ENCODE data around the gene IQSEC1. TPM values are rescaled to one million over a fixed set of nuclear protein-coding genes. Genes with fewer than 3 reads are reported as not detected.

Gene IQSEC1
- total RNA-seq, 1 experiment from 2014 or later = 13.0 TPM

- no peak for TF ChIP-seq EZH2 (IDR thresholded peaks at IDR 0.05; ENCODE audit: borderline replicate concordance, low read depth, low read length, poor library complexity, severe bottlenecking)
- TF ChIP-seq CTCF (conservative IDR thresholded peaks at IDR 0.05; ENCODE audit: low read depth, low read length) = no peak
Measured at GRCh38 chr3:13079510-13079909, 6.3 kb upstream of the IQSEC1 start.

GRCh38 chr3:13079051-13079450, 5.8 kb upstream of the IQSEC1 start:
- ChIA-PET CTCF (no interaction called here), POLR2A (ENCODE audit: low non-redundant PET) (no interaction called here)
- Histone ChIP-seq H3K4me1 (ENCODE audit: insufficient read depth, low read length, poor library complexity, severe bottlenecking) (no peaks in the 10 kb centered on the region), H3K4me3 (ENCODE audit: low read depth, low read length, poor library complexity, severe bottlenecking) (no peak overlapping the region), H3K27ac (ENCODE audit: low read depth, low read length, poor library complexity, severe bottlenecking) (no peak overlapping the region), H3K27me3 (replicated peaks; ENCODE audit: insufficient read depth, low read depth, low read length, poor library complexity) (peaks cover 38% of the 10 kb centered on the region), H3K36me3 (ENCODE audit: insufficient read depth, low read length, poor library complexity, severe bottlenecking) (no peaks in the 10 kb centered on the region), H3K9me3 (ENCODE audit: low read depth, low read length, poor library complexity, severe bottlenecking) (no peaks in the 10 kb centered on the region)
- DNase-seq (ENCODE audit: low spot score) = no peak
- intact Hi-C loops (cut with micrococcal nuclease; ENCODE audit: unreplicated experiment) = no loop called here
- no peak for TF ChIP-seq EZH2 (IDR thresholded peaks at IDR 0.05; ENCODE audit: borderline replicate concordance, low read depth, low read length, poor library complexity, severe bottlenecking)
- BruUV-seq (replicated peaks) = no TSS peak

More at GRCh38 chr3:13079510-13079909, 6.3 kb upstream of the IQSEC1 start:
- no peaks in the 10 kb centered on the region for H3K9me3 ChIP-seq (ENCODE audit: low read depth, low read length, poor library complexity, severe bottlenecking)
- no TSS peak for BruUV-seq (replicated peaks)
- DNase-seq (ENCODE audit: low spot score) = no peak
- ChIA-PET CTCF (no interaction called here), POLR2A (ENCODE audit: low non-redundant PET) (no interaction called here)
- H3K36me3 ChIP-seq (ENCODE audit: insufficient read depth, low read length, poor library complexity, severe bottlenecking) = no peaks in the 10 kb centered on the region
- H3K4me1 ChIP-seq (ENCODE audit: insufficient read depth, low read length, poor library complexity, severe bottlenecking) = no peaks in the 10 kb centered on the region
- peaks cover 34% of the 10 kb centered on the region for H3K27me3 ChIP-seq (replicated peaks; ENCODE audit: insufficient read depth, low read depth, low read length, poor library complexity)
- H3K4me3 ChIP-seq (ENCODE audit: low read depth, low read length, poor library complexity, severe bottlenecking) = no peak overlapping the region
- H3K27ac ChIP-seq (ENCODE audit: low read depth, low read length, poor library complexity, severe bottlenecking) = no peak overlapping the region
- intact Hi-C loops (cut with micrococcal nuclease; ENCODE audit: unreplicated experiment) = no loop called here

GRCh38 chr3:13078163-13078905, 5.1 kb upstream of the IQSEC1 start:
- no peak overlapping the region for H3K4me3 ChIP-seq (ENCODE audit: low read depth, low read length, poor library complexity, severe bottlenecking)
- DNase-seq (ENCODE audit: low spot score) = no peak
- intact Hi-C loops (cut with micrococcal nuclease; ENCODE audit: unreplicated experiment) = no loop called here
- H3K36me3 ChIP-seq (ENCODE audit: insufficient read depth, low read length, poor library complexity, severe bottlenecking) = no peaks in the 10 kb centered on the region
- H3K27me3 ChIP-seq (replicated peaks; ENCODE audit: insufficient read depth, low read depth, low read length, poor library complexity) = peaks cover 46% of the 10 kb centered on the region
- no peaks in the 10 kb centered on the region for H3K9me3 ChIP-seq (ENCODE audit: low read depth, low read length, poor library complexity, severe bottlenecking)
- no peaks in the 10 kb centered on the region for H3K4me1 ChIP-seq (ENCODE audit: insufficient read depth, low read length, poor library complexity, severe bottlenecking)
- BruUV-seq (replicated peaks) = no TSS peak
- H3K27ac ChIP-seq (ENCODE audit: low read depth, low read length, poor library complexity, severe bottlenecking) = no peak overlapping the region
- ChIA-PET CTCF (no interaction called here), POLR2A (ENCODE audit: low non-redundant PET) (no interaction called here)
- TF ChIP-seq EZH2 (IDR thresholded peaks at IDR 0.05; ENCODE audit: borderline replicate concordance, low read depth, low read length, poor library complexity, severe bottlenecking) = no peak
- no peak for TF ChIP-seq CTCF (conservative IDR thresholded peaks at IDR 0.05; ENCODE audit: low read depth, low read length)

All from A673 (cell line).